Mesothelial cell of epicardium (in vitro differentiated cells): ENCODE data around the gene PRKAG1. TPM values are rescaled to one million over a fixed set of nuclear protein-coding genes. Genes with fewer than 3 reads are reported as not detected.

Source experiments
- DNase-seq, 2 experiments: peaks; one replicate each; pipeline ENCODE4 v3.0.0; 2021; ENCODE audit warnings: low spot score in 2 of 2; ENCODE audit not compliant: unreplicated experiment in 2 of 2
- H3K27ac Mint-ChIP-seq: 2 replicates; pipeline ENCODE4 v1.8.0; 2021; ENCODE audit warnings: mixed read lengths
- H3K27me3 Mint-ChIP-seq: 2 replicates; pipeline ENCODE4 v1.8.0; 2021; ENCODE audit warnings: low read depth, mixed read lengths
- H3K36me3 Mint-ChIP-seq: 2 replicates; pipeline ENCODE4 v1.8.0; 2021; ENCODE audit warnings: mixed read lengths
- H3K4me1 Mint-ChIP-seq: 2 replicates; pipeline ENCODE4 v1.8.0; 2021; ENCODE audit warnings: mixed read lengths
- H3K4me3 Mint-ChIP-seq: 2 replicates; pipeline ENCODE4 v1.8.0; 2021; ENCODE audit warnings: mild to moderate bottlenecking, moderate library complexity, mixed read lengths
- H3K9me3 Mint-ChIP-seq: 2 replicates; pipeline ENCODE4 v1.8.0; 2021; ENCODE audit warnings: mixed read lengths
- CTCF ChIP-seq: fragments of 200-600 bp; sonication (generic); IDR thresholded peaks from one replicate; pipeline ENCODE4 v1.5.0; 2021; ENCODE audit warnings: antibody characterized with exemption; ENCODE audit not compliant: unreplicated experiment
- total RNA-seq: library from RNA; stranded (reverse); gene quantifications from 3 replicates; pipeline ENCODE4 v1.2.1, GENCODE V29; 2021

Gene PRKAG1
- total RNA-seq, 1 donor from 2014 or later: 61.8 TPM

- H3K9me3 Mint-ChIP-seq: no peaks in the 10 kb centered on the region
- H3K27ac Mint-ChIP-seq: no peak overlapping the region
- H3K4me3 Mint-ChIP-seq: no peak overlapping the region
- peaks cover 26% of the 10 kb centered on the region for H3K36me3 Mint-ChIP-seq
- H3K4me1 Mint-ChIP-seq: no peaks in the 10 kb centered on the region
- H3K27me3 Mint-ChIP-seq: no peaks in the 10 kb centered on the region
- no peak for DNase-seq
- no peak for TF ChIP-seq CTCF
These were observed 13.7 kb upstream of the PRKAG1 start for GRCh38 chr12:49032276-49032675.

- Mint-ChIP-seq H3K27ac (no peak overlapping the region), H3K9me3 (no peaks in the 10 kb centered on the region), H3K36me3 (peaks cover 21% of the 10 kb centered on the region), H3K4me3 (no peak overlapping the region), H3K4me1 (no peaks in the 10 kb centered on the region), H3K27me3 (no peaks in the 10 kb centered on the region)
- no peak for DNase-seq
- TF ChIP-seq CTCF: no peak
These were observed 13.1 kb upstream of the PRKAG1 start for GRCh38 chr12:49031573-49032161.

GRCh38 chr12:49030714-49031572 lies 12.4 kb upstream of the PRKAG1 start:
- Mint-ChIP-seq H3K4me3 (no peak overlapping the region), H3K27me3 (no peaks in the 10 kb centered on the region), H3K36me3 (peaks cover 19% of the 10 kb centered on the region), H3K27ac (no peak overlapping the region), H3K9me3 (no peaks in the 10 kb centered on the region), H3K4me1 (no peaks in the 10 kb centered on the region)
- no peak for DNase-seq
- no peak for TF ChIP-seq CTCF

- no peaks in the 10 kb centered on the region for H3K4me1 Mint-ChIP-seq
- H3K9me3 Mint-ChIP-seq: no peaks in the 10 kb centered on the region
- no peak for DNase-seq
- no peak overlapping the region for H3K27ac Mint-ChIP-seq
- H3K36me3 Mint-ChIP-seq: peaks cover 20% of the 10 kb centered on the region
- no peak overlapping the region for H3K4me3 Mint-ChIP-seq
- no peaks in the 10 kb centered on the region for H3K27me3 Mint-ChIP-seq
- TF ChIP-seq CTCF: no peak
These were observed 11.5 kb upstream of the PRKAG1 start for GRCh38 chr12:49030119-49030518.

GRCh38 chr12:49028666-49029275 lies 10.2 kb upstream of the PRKAG1 start:
- H3K27me3 Mint-ChIP-seq: no peaks in the 10 kb centered on the region
- H3K27ac Mint-ChIP-seq: no peak overlapping the region
- no peak for DNase-seq
- TF ChIP-seq CTCF: no peak
- no peak overlapping the region for H3K4me3 Mint-ChIP-seq
- no peaks in the 10 kb centered on the region for H3K9me3 Mint-ChIP-seq
- no peaks in the 10 kb centered on the region for H3K4me1 Mint-ChIP-seq
- peaks cover 23% of the 10 kb centered on the region for H3K36me3 Mint-ChIP-seq
